Lung (tissue), 16 donors: ENCODE data around the gene ALDH18A1. TPM values are rescaled to one million over a fixed set of nuclear protein-coding genes. Genes with fewer than 3 reads are reported as not detected.

Experiments
- ATAC-seq: fragments of 200-7000 bp; cut with Tn5 transposase; one replicate; pipeline ENCODE4 v1.9.1; 2020; ENCODE audit warnings: moderate number of reproducible peaks; ENCODE audit not compliant: insufficient read depth, low FRiP score
- DNase-seq, 3 donors: peaks; one replicate each; pipeline ENCODE4 v3.0.0-alpha.2; 2013 to 2017
- H3K27ac ChIP-seq, 2 donors: one replicate each; pipeline ENCODE4 v1.5.1; 2013; ENCODE audit warnings: mild to moderate bottlenecking in 2 of 2, moderate library complexity in 2 of 2, control low read depth in 1 of 2, inconsistent platforms in 1 of 2, low read depth in 1 of 2, low read length in 1 of 2
- H3K27me3 ChIP-seq, 3 donors: one replicate each; pipeline ENCODE4 v1.5.1; 2013; ENCODE audit warnings: low read length in 2 of 3; ENCODE audit not compliant: control insufficient read depth in 3 of 3, insufficient read depth in 3 of 3
- H3K36me3 ChIP-seq, 4 donors: one replicate each; pipeline ENCODE4 v1.5.1; 2013; ENCODE audit warnings: low read length in 4 of 4, mild to moderate bottlenecking in 1 of 4, moderate library complexity in 1 of 4; ENCODE audit not compliant: control insufficient read depth in 4 of 4, insufficient read depth in 4 of 4
- H3K4me1 ChIP-seq, 5 donors: one replicate each; pipeline ENCODE4 v1.5.1; 2013; ENCODE audit warnings: low read length in 5 of 5, mild to moderate bottlenecking in 2 of 5, moderate library complexity in 1 of 5; ENCODE audit not compliant: control insufficient read depth in 5 of 5, insufficient read depth in 5 of 5
- H3K4me3 ChIP-seq: one replicate; pipeline ENCODE4 v1.5.1; 2013; ENCODE audit warnings: mild to moderate bottlenecking, control low read depth, moderate library complexity
- H3K9ac ChIP-seq, 2 donors: one replicate each; pipeline ENCODE4 v1.5.1; 2013; ENCODE audit warnings: low read length in 2 of 2, control low read depth in 1 of 2; ENCODE audit not compliant: insufficient read depth in 1 of 2
- H3K9me3 ChIP-seq, 4 donors: one replicate each; pipeline ENCODE4 v1.5.1; 2013; ENCODE audit warnings: low read length in 3 of 4, mild to moderate bottlenecking in 1 of 4, moderate library complexity in 1 of 4; ENCODE audit not compliant: control insufficient read depth in 4 of 4, insufficient read depth in 3 of 4
- CTCF ChIP-seq: IDR thresholded peaks from 2 replicates; pipeline ENCODE4 v1.5.1; 2012; ENCODE audit warnings: mild to moderate bottlenecking; ENCODE audit errors: control extremely low read depth, extremely low read depth
- WGBS, 2 donors: extraction: QIAGEN DNeasy Blood & Tissue Kit; methylation state at CpG; one replicate each; pipeline ENCODE4 v1.1.7; 2013; 5-methylcytosine and 5-hydroxymethylcytosine counted together
- long read RNA-seq, 5 donors: transcript quantifications; one replicate each; lab custom pipeline, GENCODE V29; 2026
- polyA plus RNA-seq, 2 donors: library from polyadenylated mRNA; stranded (reverse); fragments of 200-250 nt; gene quantifications; one replicate each; pipeline ENCODE4 v1.2.1, GENCODE V29; 2013
- total RNA-seq, 2 donors: library from RNA; depleted of rRNA in 1 of 2; stranded (reverse); fragments of >200 nt in 1 of 2; gene quantifications; one replicate each; pipeline ENCODE4 v1.2.1, GENCODE V29; 2014 to 2021
- donor health status: control.
- donor health status: control.
- donor health status: Bipolar disorder and iron deficiency.
- donor health status: healthy.
- donor health status: DM: yes; HTN: yes; CAD: no.

The ALDH18A1 gene
- 10 to 100 TPM; 39.3 to 44.5 TPM for total RNA-seq
- 10 to 100 TPM; 12.6 to 21.1 TPM for polyA plus RNA-seq
- long read RNA-seq, donor 1, transcript ALDH18A1-202 (18 exons, 3,359 nt): major isoform, 9 of 10 reads
- long read RNA-seq, donor 1, partial matches to known transcripts: 0 of 10 reads
- long read RNA-seq, donor 1, other reads (novel, unspliced or antisense): 0 of 10 reads
- long read RNA-seq, donor 2, partial matches to known transcripts: 10 of 12 reads
- long read RNA-seq, donor 2, other reads (novel, unspliced or antisense): 0 of 12 reads
- long read RNA-seq, donor 3, partial matches to known transcripts: 0 of 4 reads
- long read RNA-seq, donor 3, other reads (novel, unspliced or antisense): 0 of 4 reads
- long read RNA-seq, donor 4: 0 reads
- long read RNA-seq, donor 5, partial matches to known transcripts: 7 of 11 reads
- long read RNA-seq, donor 5, other reads (novel, unspliced or antisense): 0 of 11 reads

- Histone ChIP-seq H3K4me1 (peaks cover 0 to 12% (median 5%) of the 10 kb centered on the region in 5 donors), H3K36me3 (peaks cover 2 to 8% (median 5%) of the 10 kb centered on the region in 4 donors), H3K4me3 (peak within 1 kb of the TSS; percentile 76), H3K9ac (peak within 1 kb of the TSS; percentile 80 to 83), H3K27ac (peak within 1 kb of the TSS; percentile 30 to 55), H3K27me3 (no peaks in the 10 kb centered on the region), H3K9me3 (no peaks in the 10 kb centered on the region)
- ATAC-seq (peak; percentile 96), DNase-seq (peak; percentile 95 to 96 (median 96))
- no peak for TF ChIP-seq CTCF
- WGBS, 2 donors: 0% methylated on average over 77 to 83 of the region's 83 CpGs
These were observed at the start of gene ALDH18A1 for GRCh38 chr10:95656291-95657164. Gene ALDH18A1 (minus strand): TSS chr10:95656711. CDS start chr10:95653377, 3,334 bp downstream.

GRCh38 chr10:95698415-95698814 lies 41.9 kb upstream of the ALDH18A1 start:
- H3K27me3 ChIP-seq: no peaks in the 10 kb centered on the region
- ATAC-seq (no peak), DNase-seq (no peak)
- no peak for TF ChIP-seq CTCF
- H3K4me1 ChIP-seq: no peaks in the 10 kb centered on the region
- 45 to 50% methylated on average over 2 of the region's 2 CpGs for WGBS, 2 donors
- H3K36me3 ChIP-seq: no peaks in the 10 kb centered on the region
- no peak overlapping the region for H3K9ac ChIP-seq
- H3K4me3 ChIP-seq: no peak overlapping the region
- no peaks in the 10 kb centered on the region for H3K9me3 ChIP-seq
- H3K27ac ChIP-seq: no peak overlapping the region

- H3K27ac ChIP-seq: no peak overlapping the region
- peak in 1 of 3 donors; percentile 6 for DNase-seq
- peaks cover 0 to 7% (median 0%) of the 10 kb centered on the region in 5 donors for H3K4me1 ChIP-seq
- TF ChIP-seq CTCF: no peak
- H3K9ac ChIP-seq: no peak overlapping the region
- no peak for ATAC-seq
- no peaks in the 10 kb centered on the region for H3K36me3 ChIP-seq
- WGBS, 2 donors: 43 to 68% methylated on average over 3 of the region's 3 CpGs
- no peaks in the 10 kb centered on the region for H3K27me3 ChIP-seq
- H3K9me3 ChIP-seq: no peaks in the 10 kb centered on the region
- no peak overlapping the region for H3K4me3 ChIP-seq
These were observed 40.9 kb upstream of the ALDH18A1 start for GRCh38 chr10:95697429-95697828.
